GM21367 (cell line): ENCODE results near the gene TMEM128.
"Not testable (repeated sequence)": the region's sequence is repeated elsewhere in the genome, so short reads cannot be mapped to it uniquely, and the experiment has no call there.

Source experiments
- ATAC-seq: cut with Tn5 transposase; IDR thresholded peaks from one replicate; pipeline ENCODE4 v1.9.1; 2021; ENCODE audit not compliant: unreplicated experiment

Gene TMEM128

GRCh38 chr4:4256799-4257198, 8.8 kb upstream of the TMEM128 start:
- ATAC-seq, result no peak

GRCh38 chr4:4254666-4255065, 6.6 kb upstream of the TMEM128 start:
- no peak for ATAC-seq

DNA sequence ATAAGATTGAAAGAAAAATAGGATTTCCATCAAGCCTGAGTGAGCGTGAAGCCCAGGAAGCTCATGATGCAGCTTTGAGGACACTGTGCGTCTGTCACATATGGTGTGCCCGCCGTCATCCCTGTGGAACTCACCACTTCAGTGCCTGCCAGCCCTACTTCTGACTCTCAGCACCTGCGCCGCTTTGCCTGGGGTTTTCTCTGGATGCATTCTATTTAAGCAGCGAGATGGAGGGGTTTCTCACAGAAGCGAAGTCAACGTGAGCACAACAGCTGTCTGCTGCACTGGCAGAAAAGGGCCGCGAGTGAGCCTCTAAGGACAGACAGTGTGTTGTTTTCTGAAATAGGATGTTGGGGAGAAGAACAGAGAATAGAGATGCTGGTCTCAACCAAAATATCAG, 6.2 kb upstream of the TMEM128 start:
- no peak for ATAC-seq

GRCh38 chr4:4249866-4250265, 1.8 kb upstream of the TMEM128 start:
- no peak for ATAC-seq

GRCh38 chr4:4249342-4249741, 1.3 kb upstream of the TMEM128 start:
- ATAC-seq, result not testable (repeated sequence)

- ATAC-seq, result no peak
These were observed 821 bp upstream of the TMEM128 start for GRCh38 chr4:4248885-4249203.

- no peak for ATAC-seq
These were observed 361 bp downstream of the TMEM128 start for GRCh38 chr4:4247696-4248028.

GRCh38 chr4:4245172-4245571, 2.9 kb downstream of the TMEM128 start:
- ATAC-seq, result no peak

DNA sequence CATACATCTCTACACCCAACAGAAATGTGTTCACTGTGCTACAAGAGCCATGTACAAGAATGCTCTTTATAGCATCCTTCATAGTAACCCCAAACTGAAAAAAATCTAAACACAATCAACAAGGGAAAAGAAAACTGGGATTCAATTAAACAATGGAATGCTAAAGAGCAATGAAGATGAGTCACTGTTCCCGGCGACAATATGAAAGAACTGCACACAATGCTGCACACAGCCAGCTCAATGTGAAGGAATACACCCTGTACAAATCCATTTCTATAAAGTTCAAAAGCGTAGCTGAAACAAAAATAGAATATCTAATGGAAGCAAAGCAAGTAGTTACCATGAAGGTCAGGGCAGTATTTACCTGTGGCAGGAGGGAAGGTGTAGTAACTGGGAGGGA, 8.5 kb downstream of the TMEM128 start:
- ATAC-seq, result not testable (repeated sequence)

DNA sequence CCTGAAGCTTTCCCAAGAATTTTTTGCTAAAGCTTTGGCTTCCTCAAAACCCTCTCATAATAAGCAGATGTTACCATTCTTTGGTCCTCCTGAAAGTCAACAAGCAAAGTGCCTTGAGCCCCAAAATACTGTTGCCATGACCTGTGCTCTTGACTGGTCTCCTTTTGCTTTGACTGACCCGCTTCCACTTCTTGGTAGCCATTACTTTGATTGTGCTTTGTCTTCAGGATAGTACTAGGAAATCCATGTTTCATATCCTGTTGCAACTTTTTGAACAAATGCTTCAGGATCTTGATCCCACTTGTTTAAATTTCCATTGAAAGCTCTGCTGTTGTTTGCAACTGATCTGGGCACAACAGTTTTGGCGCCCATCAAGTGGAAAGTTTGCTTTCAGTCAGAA, 14.4 kb downstream of the TMEM128 start:
- ATAC-seq, result no peak

- no peak for ATAC-seq
These were observed 19.7 kb downstream of the TMEM128 start for GRCh38 chr4:4228356-4228668.

- no peak for ATAC-seq
These were observed 20.3 kb downstream of the TMEM128 start for GRCh38 chr4:4227510-4228355.

GRCh38 chr4:4226606-4227438, 21.2 kb downstream of the TMEM128 start, which contains the start of gene OTOP1:
Gene OTOP1, minus strand, starts transcription at chr4:4226929. Its CDS starts 65 bp downstream, at chr4:4226864.
- ATAC-seq, result no peak

- no peak for ATAC-seq
These were observed 22.0 kb downstream of the TMEM128 start for GRCh38 chr4:4225915-4226605.

DNA sequence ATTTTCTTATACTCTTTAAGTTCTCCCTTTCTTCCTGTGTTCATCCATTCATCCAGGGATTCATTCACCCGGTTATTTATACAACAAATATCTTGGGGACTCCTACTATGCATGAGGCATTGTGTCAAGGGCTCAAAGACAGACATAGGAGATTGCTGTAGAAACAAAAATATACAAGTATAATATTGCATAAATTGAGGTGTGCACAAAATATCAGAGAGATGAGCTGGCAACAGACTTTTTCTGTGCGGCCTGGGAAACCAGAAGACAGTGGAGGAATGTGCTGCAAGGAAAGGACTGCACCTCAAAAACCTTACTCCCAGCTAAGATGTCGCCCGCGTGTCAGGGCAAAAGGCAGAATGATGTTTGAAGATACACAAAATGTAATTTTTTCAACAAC, 30.9 kb downstream of the TMEM128 start:
- ATAC-seq, result no peak

- no peak for ATAC-seq
These were observed 31.4 kb downstream of the TMEM128 start for GRCh38 chr4:4216648-4217047.

DNA sequence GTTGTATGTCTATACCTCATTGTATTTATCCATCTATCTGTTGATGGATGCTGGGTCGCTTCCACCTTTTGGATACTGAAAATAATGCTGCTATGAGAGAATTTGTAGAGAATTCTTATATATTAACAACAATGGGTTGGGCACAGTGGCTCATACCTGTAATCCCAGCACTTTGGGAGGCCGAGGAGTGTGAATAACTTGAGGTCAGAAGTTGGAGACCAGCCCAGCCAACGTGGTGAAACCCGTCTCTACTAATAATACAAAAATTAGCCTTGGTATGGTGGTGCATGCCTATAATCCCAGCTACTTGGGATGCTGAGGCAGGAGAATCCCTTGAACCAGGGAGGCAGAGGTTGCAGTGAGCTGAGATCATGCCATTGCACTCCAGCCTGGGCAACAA, 34.3 kb downstream of the TMEM128 start:
- ATAC-seq, result not testable (repeated sequence)

DNA sequence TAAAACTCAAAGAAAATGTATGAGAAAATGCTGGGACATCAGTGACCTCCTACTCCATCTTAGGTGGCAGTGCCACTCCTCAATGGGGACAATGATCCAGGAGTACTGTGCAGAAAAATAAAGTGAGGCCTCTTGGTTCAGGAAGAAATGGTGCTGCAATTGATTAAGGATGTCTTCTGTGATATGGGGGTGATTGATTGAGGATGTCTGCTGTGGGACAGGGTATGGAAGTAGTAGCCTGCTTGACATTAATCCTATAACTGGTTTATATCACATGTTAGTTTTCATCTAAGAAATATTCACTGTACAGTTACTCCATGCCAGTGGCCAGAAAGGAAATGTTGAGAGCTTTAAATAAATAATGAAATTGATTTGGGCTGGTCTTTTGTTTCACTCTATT, 41.8 kb downstream of the TMEM128 start:
- no peak for ATAC-seq

DNA sequence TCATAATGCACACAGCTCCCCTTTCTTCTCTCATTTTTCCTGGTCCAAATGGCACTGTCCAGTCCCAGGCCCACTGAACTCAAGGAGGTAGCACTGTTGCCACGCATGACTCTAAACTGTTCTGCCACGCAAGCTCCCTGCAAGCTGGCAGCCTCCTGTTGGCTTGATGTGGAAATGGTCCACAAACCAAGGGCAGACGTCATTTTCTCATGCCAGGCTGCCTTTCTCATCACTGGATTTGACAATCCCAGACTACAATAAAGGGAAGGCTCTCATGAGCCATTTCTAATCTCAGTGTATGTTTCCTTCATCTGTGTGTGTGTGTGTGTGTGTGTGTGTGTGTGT, 43.6 kb downstream of the TMEM128 start:
- no peak for ATAC-seq

- no peak for ATAC-seq
These were observed 44.2 kb downstream of the TMEM128 start for GRCh38 chr4:4203688-4204400.

DNA sequence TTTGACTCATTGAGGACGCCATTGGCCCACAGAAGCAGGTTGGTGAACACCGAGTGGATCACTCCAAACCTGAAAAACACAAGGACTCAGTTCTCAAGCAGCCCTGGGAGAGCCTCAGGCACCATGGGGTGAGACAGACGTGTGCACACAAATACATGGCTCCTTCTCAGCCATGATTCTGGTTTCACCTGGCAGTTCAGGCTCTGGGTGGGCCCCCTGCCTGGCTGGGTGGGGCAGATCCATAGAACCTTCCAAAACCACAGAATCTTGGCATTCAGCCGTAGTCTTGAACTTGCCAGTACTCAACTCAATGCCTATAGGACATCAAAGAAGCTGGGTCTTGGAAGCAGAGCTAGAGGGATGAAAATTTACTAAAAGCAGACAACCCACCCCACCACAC, 45.5 kb downstream of the TMEM128 start:
- no peak for ATAC-seq
